C4-2B (cell line): ENCODE data around the gene GRID1.

Experiments
- CTCF ChIP-seq: fragments of 450-650 bp; conservative IDR thresholded peaks from 2 replicates; pipeline ENCODE4 v1.5.1; 2017; ENCODE audit warnings: mild to moderate bottlenecking
- ZFX ChIP-seq: fragments of 450-650 bp; IDR thresholded peaks from 2 replicates; pipeline ENCODE4 v1.6.1; 2017

- TF ChIP-seq CTCF, result no peak
- TF ChIP-seq ZFX, result no peak
Measured at GRCh38 chr10:86356296-86356695, 10.3 kb downstream of the GRID1 start.
